HG03095 (cell line): Measurements from ENCODE around the gene DYSF.

Experiments
- ATAC-seq: cut with Tn5 transposase; IDR thresholded peaks from one replicate; pipeline ENCODE4 v1.9.1; 2021; ENCODE audit warnings: moderate library complexity; ENCODE audit not compliant: unreplicated experiment

Gene DYSF

DNA sequence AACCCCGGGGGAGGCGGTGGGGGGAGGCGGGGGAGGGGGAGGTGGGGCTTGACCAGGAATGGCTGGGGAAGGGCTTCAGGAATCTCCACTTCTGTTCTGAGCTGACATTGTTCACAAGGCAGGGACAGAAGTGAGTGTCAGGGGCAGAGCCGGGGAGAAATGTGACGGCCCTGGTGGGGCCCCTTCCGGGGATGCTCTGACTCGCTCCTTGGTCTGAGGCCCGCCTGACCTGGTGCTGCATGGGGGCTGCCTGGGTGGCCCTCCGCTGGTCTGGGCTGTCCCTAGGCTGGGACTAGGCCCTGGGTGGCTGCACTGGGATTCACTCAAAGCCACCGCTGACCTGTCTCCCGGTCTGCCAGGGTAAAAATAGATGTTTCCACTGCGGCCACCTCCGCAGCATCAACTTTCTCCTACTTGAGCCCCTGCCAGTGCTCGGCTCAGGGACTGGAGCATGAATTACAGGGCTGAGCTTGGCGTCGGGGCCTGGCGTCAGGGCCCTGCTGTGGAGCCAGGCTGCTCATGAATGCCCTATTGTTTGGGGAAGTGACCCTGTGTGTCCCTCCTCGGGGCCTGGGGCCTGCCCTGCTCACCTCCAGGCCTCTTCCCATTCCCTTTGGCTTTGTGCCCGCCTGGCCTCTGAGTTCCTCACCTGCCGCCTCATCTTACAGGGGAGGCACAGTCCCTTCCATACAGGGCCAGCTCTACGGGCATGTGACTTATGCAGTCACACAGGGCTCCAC lies 247.5 kb downstream of the DYSF start:
- no peak for ATAC-seq

DNA sequence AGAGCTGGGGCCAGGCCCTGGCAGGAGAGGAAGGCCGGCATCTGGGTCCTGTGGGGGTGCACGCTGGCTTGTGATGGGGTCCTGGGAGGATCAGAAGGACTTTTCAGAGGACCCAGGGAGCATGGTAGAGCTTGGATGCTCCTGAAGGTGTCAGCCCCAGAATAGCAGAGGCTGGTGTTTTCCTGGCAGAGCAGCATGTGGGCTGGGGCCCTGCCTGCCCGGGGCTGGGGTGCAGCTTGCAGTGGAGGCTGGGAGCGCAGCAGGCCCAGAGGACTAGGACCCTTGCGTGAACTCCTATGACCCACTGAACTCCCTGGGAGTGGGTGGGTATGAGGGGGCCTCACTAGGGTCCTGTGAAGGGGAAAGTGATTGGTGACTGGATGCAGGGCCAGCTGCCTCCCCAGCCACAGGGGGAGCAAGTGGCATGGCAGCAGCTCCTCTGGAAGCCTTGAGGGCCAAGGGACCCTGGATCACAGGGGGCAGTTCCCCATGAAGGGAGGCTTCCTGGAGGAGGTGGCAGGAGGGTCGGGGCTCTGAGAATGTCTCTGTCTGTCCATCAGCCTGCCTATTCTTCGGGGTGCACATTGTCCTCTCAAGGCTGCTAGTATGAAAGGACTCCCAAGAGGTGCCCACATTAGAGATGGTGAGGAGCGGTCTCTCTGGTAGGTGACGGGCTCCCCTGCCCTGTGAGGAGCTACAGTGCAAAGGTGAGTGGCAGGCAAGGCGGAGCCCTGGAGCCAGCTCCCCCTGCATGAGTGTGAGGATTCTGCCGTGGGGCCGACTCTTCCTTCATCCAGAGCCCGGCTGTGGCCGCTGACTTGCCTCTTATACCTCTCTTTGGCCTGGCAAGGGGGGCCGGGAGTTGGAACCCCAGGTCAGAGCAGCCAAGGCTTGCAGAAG lies 249.0 kb downstream of the DYSF start:
- no peak for ATAC-seq

DNA sequence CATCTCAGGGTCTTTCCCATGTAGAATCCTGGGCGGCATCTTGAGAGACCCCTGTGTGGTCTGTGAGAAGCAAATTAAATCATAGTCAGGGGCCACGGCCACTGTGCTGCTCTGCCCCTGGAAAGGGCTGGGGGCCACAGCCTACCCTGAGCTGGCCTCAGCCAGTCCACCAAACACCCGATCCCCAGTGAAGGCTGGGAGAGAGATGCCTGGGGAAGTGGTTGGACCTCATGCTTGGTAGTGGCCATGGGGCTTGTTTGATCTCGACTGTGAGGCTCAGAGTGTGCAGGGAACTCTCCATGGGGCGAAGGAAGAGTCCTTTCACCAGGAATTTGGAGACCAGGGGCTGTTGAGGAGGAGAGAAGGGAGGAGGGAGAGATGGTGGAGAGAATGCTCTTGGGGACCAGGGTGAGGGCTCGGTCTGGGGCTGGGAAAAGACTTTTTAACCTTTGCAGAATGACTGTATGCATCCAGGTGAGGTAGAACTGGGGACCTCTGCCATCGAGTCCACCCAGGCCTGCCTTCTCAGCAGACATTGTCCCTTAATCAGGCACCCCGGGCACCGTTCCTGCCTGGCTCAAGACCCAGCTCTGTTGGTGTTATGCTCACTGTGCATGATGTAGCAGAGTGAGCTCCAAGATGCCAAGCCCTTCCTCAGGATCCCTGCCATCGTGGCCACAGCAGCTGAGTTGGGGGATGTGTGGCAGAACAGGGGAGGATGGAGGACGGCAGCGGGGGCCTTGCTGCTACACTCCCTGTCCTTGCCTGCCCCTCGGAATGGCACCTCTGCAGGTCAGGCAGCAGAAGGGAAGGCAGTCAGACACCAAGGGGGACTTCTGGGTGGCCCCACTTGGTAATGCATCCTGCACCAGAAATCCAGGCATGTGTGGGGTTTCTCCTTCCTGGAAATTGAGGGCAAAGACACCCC lies 249.9 kb downstream of the DYSF start:
- ATAC-seq: no peak

DNA sequence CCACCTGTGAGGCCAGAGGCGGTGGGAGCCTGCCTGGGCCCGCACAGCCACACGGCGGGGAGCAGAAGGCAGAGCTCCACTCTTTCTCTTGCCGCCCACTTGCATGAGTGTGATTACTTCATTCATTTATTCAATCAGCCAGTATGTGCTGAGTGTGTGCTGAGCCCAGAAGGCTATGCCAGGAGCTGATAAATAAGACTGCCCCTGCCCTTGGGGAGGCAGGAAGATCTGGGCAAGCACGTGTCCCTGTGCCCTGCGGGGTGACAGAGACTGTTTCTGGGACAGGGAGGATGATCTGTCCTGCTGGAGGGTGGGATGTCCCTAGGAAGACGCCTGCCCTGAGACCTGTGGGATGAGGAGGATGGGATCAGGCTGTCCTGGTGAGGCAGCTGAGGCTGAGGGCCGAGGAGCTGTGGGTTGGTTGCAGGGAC lies 250.8 kb downstream of the DYSF start:
- ATAC-seq: no peak

DNA sequence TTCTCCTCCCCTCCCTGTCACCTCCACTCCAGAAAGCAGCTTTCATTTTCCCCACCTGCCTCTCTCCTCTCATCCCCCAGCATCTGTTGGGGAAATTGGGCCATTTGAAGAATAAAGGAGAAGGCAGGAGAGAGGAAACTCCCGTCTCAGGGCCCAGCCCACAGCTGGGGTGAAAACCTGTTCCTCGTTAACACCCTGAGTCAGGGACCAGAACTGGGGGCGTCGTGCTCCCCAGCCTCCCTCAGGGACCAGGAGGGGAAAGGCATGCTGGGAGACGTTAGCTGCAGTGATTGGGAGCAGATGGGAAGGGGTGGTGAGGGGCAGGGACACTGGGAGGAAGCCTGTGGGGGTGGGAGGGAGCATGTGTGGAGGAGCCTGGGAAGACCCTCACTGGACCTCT lies 251.3 kb downstream of the DYSF start:
- ATAC-seq: no peak

DNA sequence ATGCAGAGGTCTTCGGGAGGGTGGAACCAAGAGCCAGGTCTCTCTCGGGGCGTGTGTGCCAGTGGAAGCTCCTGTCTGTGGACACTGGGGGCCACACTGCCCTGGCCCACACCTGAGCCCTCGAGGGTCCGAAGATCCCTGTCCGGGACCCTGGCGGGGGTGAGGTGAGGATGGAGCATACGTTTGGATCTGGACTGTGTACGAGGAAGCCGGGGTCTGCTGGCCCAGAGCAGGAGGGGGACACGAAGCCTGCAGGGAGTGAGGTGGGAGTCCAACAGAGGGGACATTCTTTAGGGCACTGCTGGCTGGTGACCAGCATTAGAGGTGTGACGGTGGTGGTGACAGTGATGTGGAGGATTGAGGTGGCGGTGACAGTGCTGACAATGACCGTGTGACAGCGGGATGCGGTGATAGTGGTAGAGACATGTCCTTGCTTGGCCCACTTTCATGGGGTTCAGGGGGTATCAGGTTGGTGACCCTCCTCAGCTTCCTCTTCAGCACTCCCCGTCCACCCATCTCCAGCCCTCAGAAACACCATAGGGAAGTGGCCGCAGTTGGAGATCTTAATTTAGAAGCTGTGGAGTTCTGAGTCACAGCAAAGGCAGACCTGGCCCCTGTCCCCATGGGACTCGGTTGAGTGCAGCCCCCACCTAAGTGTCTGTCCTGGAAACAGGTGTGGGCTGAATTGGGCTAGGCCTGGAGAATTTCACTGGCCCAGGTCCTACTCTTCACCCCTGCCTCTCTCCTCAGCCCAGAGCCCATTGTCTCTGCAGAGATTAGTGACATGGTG lies 252.0 kb downstream of the DYSF start:
- no peak for ATAC-seq

DNA sequence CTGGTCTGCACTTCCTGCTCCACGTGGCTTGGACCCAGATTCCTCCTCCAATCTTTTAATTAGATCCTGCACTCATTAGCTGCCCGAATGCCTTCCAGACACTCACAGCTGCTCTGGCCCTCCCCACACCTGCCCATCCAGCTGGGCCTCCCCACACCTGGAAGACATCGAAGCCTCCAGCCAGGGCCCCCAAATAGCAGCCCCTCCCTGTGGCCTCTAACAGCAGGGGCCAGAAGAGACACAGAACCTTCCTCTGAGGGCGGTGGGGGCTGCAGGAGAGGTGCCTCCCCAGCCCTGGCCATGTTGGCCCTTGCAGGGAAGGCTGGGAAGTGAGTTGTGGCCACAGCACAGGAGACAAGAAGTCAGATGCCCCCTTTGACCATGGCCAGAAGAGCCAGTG lies 252.8 kb downstream of the DYSF start:
- ATAC-seq: no peak

DNA sequence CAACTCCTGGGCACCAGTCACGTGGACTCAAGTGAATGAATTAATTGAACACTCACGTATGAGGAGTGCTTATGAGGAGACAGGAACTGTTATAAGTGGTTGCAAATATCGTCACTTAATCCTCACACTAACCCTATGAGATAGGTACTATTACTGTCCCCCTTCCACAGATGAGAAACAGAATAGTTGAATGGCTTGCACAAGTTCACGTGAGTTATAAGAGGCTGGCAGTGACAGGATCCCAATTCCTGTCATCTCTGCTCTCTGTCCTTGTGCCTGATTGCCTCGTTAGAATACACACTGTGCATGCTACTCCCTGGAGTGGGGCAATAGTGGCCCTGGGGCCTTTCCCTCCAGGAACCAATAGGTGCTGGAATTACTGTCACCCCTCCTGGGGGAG lies 253.5 kb downstream of the DYSF start:
- ATAC-seq: no peak

DNA sequence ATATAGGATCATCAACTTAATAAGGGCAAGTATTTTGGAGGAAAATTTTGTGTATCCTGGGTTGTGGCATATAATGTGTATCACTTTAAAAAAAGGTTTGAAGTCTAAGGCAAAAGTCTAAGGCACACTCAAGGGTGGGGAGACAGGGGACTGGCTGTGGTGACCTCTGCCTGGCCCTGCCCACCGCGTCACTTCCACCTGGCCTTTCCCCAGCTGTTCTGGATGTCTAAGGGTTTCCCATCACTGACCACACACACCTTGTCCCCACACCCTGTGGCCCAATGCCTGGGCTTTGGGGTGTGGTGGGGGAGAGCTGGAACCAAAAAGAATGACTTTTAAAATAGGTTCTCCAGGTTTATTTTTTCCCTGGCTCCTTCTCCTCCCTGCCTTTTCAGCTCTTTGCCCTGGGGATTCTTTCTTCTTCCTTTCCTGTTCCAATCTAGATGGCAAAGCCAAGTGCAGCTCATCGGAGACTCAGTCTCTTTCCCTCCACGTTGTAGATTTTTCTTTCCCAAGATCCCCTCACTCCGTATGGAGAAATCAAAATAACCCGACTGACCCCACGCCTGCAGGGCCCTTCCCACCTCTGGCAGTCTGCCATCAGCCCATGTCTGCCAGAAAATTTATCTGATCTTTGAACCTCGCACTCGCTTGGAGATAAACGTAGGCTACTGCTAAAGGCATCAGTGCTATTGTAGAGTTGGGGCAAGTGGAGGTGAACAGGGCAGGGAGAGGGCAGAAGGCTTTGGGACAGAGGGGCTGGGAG lies 257.2 kb downstream of the DYSF start:
- no peak for ATAC-seq

DNA sequence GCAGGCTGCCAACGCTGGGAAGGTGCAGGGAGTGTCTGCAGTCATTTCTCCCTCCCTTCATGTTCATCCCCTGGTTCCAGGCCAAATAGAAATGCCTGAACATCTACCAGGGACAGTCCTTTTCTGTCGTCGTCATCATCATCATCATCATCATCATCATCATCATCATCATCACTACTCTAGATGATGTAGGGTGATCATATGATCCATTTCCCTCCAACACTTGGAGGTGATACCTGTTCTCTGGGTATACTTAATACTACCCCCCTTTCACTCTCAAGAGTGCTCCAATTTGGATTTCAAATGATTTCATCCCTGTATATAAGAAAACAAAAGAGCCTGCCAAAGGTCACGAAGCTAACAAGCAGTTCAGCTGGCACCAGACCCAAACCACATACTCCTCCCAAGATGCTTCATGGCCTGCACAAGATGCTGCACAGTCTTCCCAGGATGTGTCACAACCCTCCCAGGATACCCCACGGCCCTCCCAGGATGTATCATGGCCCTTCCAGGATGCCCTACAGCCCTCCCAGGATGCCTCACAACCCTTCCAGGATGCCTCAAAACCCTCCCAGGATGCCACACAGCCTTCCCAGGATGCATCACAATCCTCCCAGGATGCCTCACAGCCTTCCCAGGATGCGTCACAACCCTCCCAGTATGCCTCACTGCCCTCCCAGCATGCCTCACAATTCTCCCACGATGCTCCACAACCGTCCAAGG lies 257.9 kb downstream of the DYSF start:
- no peak for ATAC-seq

DNA sequence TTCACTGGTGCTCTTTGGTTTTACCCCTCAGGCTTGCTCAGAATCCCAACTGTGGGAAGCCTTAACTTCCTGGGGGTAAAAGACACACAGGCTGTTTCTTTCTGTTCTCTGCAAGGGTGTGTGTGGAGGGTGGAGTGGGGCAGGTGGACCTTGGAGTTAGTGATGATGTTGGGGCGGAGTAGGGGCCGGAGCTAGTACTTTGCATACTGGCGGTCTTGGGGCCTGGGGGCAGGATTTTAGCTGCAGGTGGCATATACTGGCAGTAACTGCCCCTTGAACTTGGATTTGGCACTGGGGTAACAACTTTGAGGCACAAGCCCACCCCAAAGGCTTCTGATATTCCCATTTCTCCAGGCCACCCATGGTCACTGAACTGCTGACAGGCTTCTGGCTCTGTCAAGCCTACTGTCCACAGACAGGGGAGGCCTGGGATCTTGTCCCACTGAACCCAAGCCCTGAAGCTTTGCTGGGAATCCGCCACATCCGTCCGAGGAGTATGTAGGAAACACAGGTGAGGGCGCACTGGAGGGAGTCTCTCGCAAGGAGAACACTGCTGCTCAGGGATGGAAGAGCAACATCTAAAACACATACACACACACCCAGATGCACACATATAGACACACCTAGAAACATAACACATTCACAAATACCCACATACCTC lies 258.9 kb downstream of the DYSF start:
- ATAC-seq: no peak

DNA sequence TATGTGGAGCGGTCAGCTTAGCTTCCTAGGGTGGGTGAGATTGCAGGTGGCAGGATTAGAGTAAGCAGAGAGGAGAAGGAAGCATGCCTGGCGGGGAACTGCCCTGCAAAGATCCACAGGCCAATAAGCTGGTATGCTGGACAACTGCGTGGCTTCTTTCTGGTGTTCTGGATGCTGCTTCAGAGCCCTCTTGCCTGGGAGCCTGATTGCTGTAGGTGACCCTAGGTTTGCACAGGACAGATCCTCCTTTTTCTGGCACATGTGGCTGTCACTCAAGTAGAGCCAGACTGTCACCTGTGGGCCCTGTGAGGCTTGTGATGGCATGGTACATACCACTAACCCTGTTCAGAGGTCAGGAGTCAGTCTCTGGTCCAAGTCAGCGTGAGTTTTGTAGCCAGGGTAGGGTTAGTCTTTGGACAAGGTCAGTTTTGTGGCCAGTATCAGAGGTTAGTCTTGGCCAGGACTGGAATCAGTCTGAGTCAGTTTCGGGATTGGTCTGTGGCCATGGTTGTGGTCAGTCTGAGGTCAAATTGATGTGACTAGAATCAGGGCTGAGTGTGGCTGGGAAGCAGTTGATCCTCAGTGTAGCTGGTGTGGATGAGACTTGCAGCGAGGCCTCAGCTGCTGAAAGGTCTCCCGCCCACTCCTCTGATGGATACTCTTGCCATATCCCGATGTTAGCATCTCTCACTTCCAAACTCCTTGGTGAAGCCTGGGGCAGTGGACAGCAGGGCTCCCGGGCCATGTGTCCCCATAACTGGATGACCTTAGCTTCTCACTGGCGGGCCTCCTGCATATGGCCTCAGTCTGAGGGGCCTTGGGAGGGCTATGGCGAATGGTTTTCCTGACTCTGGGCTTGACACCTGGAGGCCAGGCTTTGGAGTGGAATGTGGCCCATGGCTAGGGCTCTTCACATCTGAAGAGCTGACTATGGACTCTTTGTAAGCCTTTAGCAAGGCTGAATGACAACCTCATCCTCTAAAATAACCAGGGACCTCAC lies 260.5 kb downstream of the DYSF start:
- no peak for ATAC-seq

DNA sequence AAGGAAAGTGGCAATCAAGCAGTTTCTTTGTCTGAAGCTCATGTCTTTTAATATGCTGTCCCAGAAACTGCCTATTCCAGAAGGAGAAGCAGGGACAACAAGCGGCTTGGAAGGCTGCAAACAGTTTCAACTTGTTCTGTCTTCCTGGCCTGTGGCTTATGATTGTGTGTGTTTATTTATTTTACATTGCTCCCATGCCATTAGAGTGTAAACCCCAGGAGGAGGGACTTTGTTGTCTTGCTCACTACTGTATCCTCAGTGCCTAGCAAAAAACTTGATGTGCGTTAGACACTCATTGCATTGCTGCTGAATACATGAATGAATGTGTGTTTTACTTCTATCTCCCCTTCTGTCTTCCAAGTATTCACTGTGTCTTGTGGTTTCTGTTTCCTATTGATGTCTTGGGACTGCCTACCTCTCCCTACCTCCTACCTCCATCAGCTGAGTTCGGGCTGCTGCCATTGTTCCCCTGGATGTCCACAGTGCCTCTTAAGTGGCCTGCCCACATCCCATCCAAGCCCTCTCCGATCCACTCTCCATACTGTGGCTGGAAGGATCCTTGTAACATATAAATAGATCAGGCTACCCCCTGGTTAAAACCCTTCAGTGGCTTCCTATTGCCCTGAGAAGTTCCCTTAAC lies 261.4 kb downstream of the DYSF start:
- no peak for ATAC-seq

DNA sequence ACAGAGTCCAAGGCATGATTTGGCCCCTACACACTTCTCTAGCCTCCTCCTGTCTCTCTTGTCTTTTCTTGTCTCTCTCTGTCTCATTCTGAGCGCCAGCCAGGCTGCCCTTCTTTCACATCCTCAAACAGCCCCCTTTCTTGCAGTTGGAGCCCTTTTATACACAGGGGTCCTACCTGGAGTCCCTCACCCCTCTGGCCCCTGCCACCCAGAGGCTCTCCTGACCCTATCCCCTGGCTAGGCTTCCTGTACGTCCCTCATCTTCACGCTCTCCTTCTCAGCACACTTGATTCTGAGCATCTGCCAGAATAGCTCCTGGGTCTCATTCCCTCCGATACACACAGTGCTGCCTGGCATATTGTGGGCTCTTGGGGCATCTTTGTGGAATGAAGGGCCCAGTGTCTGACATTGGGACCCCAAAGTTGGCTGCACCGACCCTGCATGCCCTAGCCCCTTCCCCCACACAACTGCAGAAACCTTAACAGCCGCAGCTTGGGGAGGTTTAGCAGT lies 261.9 kb downstream of the DYSF start:
- no peak for ATAC-seq

DNA sequence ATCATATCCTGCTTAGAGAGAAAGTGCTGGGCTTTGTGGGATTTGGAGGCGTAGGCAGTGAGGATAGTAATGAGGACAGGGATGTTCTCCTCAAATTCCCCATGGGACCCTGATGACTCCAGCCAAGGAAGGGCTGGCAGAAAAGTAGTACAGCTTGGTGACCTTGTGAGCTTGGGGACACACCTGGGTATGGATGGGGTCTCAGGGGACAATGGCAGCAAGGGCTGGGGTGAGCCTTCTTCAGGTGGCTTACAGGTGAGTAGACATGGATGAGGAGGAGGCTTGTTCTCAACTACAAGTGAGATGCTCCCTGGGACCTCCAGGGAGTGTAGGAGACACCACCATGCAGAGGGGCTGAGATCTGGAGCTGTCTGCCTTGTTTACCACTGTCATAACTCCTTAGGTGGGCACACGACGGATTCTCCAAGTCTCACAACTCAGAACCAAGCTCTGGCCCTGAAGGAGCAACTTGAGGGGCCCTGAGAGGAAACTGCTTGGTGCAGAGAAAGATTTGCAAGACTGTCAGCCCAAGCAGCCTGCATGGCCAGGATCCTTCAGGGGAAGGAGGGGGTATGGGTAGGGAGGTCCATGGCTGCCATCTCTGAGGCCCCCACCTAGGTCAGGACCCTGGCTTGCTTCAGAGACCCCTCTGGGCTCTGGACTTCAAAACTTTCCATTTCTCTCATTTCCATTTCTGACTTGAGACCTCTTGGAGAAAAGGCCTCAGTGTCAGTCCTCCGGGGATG lies 262.8 kb downstream of the DYSF start:
- ATAC-seq: no peak
